Keratinocyte (primary cell): ENCODE results near the gene SLC2A9. TPM values are rescaled to one million over a fixed set of nuclear protein-coding genes. Genes with fewer than 3 reads are reported as not detected.

Experiments
- DNase-seq: peaks from one replicate; pipeline ENCODE4 v3.0.0-alpha.2; 2011; ENCODE audit warnings: low read depth, missing footprints, low spot score
- FAIRE-seq: peaks from 2 replicates; lab custom pipeline; 2011; peaks lifted over from hg19 to GRCh38; lab: Jason Lieb, UNC
- H2AFZ ChIP-seq: 2 replicates; pipeline ENCODE4 v1.6.0; 2012; ENCODE audit warnings: low read length, control low read depth, inconsistent platforms; ENCODE audit not compliant: control insufficient read depth
- H3K27ac ChIP-seq: 2 replicates; pipeline ENCODE4 v1.5.1; 2011; ENCODE audit warnings: low read length; ENCODE audit not compliant: control insufficient read depth, insufficient read depth
- H3K27me3 ChIP-seq: 3 replicates; pipeline ENCODE4 v1.6.0; 2011; ENCODE audit warnings: low read length; ENCODE audit not compliant: control insufficient read depth, insufficient read depth; ENCODE audit errors: extremely low read depth
- H3K36me3 ChIP-seq, 2 experiments: 2 replicates in 1 of 2; 3 replicates in 1 of 2; pipeline ENCODE4 v1.5.1; 2011; ENCODE audit warnings: low read length in 2 of 2, mild to moderate bottlenecking in 1 of 2; ENCODE audit not compliant: control insufficient read depth in 2 of 2, insufficient read depth in 2 of 2; ENCODE audit errors: extremely low read depth in 1 of 2
- H3K4me1 ChIP-seq: 3 replicates; pipeline ENCODE4 v1.5.1; 2011; ENCODE audit warnings: low read length; ENCODE audit not compliant: control insufficient read depth, insufficient read depth; ENCODE audit errors: extremely low read depth
- H3K4me2 ChIP-seq: 3 replicates; pipeline ENCODE4 v1.6.0; 2011; ENCODE audit warnings: low read depth, low read length; ENCODE audit not compliant: control insufficient read depth, insufficient read depth; ENCODE audit errors: extremely low read depth
- H3K4me3 ChIP-seq, 3 experiments: fragments of 200-600 bp in 1 of 3; sonication (generic) in 1 of 3; 2 replicates in 2 of 3; 3 replicates in 1 of 3; pipeline ENCODE4 v1.5.1; 2011 to 2016; ENCODE audit warnings: low read length in 3 of 3, mild to moderate bottlenecking in 3 of 3, control low read depth in 2 of 3, inconsistent platforms in 1 of 3, low read depth in 1 of 3, mixed read lengths in 1 of 3, mixed run types in 1 of 3, moderate library complexity in 1 of 3; ENCODE audit not compliant: control insufficient read depth in 2 of 3, insufficient read depth in 2 of 3; ENCODE audit errors: extremely low read depth in 1 of 3
- H3K79me2 ChIP-seq: 2 replicates; pipeline ENCODE4 v1.6.0; 2012; ENCODE audit warnings: low read length; ENCODE audit not compliant: control insufficient read depth, insufficient read depth
- H3K9ac ChIP-seq: 3 replicates; pipeline ENCODE4 v1.6.0; 2011; ENCODE audit warnings: low read length; ENCODE audit not compliant: control insufficient read depth, insufficient read depth; ENCODE audit errors: extremely low read depth
- H3K9me1 ChIP-seq: 3 replicates; pipeline ENCODE4 v1.6.0; 2011; ENCODE audit warnings: low read length; ENCODE audit not compliant: control insufficient read depth, insufficient read depth; ENCODE audit errors: extremely low read depth
- H3K9me3 ChIP-seq: 2 replicates; pipeline ENCODE4 v1.5.1; 2012; ENCODE audit warnings: low read depth, low read length; ENCODE audit not compliant: control insufficient read depth
- H4K20me1 ChIP-seq: 3 replicates; pipeline ENCODE4 v1.6.0; 2011; ENCODE audit warnings: low read length; ENCODE audit not compliant: control insufficient read depth, insufficient read depth; ENCODE audit errors: extremely low read depth
- EZH2 ChIP-seq: IDR thresholded peaks from one replicate; pipeline ENCODE4 v1.6.1; 2012; ENCODE audit warnings: inconsistent platforms, mild to moderate bottlenecking, low read length, moderate library complexity
- dilution Hi-C: fragments of 300-500 bp; cut with MboI; formaldehyde crosslinking; loops from one replicate; pipeline ENCODE4 v1.7.0; 2020; ENCODE audit warnings: low sequenced_read_pairs; ENCODE audit not compliant: extremely low pct_ligation_motif_present
- polyA plus RNA-seq, 5 experiments: library from polyadenylated mRNA; depleted of rRNA in 3 of 5; stranded (reverse) in 3 of 5; stranded (forward) in 1 of 5; unstranded in 1 of 5; fragments of >200 nt; gene quantifications; 1 replicate in 1 of 5; 2 replicates in 3 of 5; 3 replicates in 1 of 5; pipeline versions ENCODE4 v1.2.1 to v1.2.3, GENCODE V29; 2011 to 2012; ENCODE audit warnings: missing spikeins in 2 of 5, low read depth in 1 of 5, low replicate concordance in 1 of 5
- TF ChIP-seq, protein P1 (sequence below), 3 experiments: IDR thresholded peaks in 1 of 3; conservative IDR thresholded peaks in 1 of 3; optimal IDR thresholded peaks in 1 of 3; 2 replicates in 2 of 3; 3 replicates in 1 of 3; pipeline versions ENCODE3 to v1.5.1; 2011; ENCODE audit warnings: low read length in 3 of 3, mild to moderate bottlenecking in 3 of 3, moderate library complexity in 2 of 3, control low read depth in 1 of 3, inconsistent platforms in 1 of 3; ENCODE audit not compliant: insufficient read depth in 2 of 3; ENCODE audit errors: extremely low read depth in 1 of 3

SLC2A9 gene
- polyA plus RNA-seq, 1 donor (not counting 4 experiments of a cell fraction or from before 2014, with no cell fraction given), result 37.3 TPM

DNA sequence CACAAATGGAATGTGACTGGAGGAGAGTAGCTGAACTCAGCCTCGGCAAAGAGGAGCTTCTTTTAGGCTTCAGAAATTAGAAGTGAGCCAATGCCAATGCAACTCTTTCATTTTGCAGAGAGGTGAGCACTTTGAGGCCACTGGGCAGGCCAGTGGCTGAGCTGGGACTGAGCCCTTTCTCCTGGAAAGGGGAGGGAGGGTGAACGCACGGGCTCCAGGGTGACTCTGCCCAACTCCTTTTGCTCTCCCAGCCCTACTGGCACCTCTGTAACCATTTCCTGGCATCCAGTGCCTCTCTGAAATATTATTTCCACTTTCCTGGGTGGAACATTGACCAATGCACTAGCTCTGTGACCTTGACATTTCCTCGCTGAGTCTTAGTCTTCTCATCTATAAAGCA, 88.1 kb downstream of the SLC2A9 start:
- H4K20me1 ChIP-seq, result peaks cover 6% of the 10 kb centered on the region
- no peaks in the 10 kb centered on the region for H3K9me3 ChIP-seq
- H3K36me3 ChIP-seq, result peaks cover 19 to 22% of the 10 kb centered on the region in 2 experiments
- no peak overlapping the region for H3K4me3 ChIP-seq
- no peak overlapping the region for H3K4me2 ChIP-seq
- H3K27me3 ChIP-seq, result no peaks in the 10 kb centered on the region
- H3K27ac ChIP-seq, result no peak overlapping the region
- H3K9me1 ChIP-seq, result peaks cover 2% of the 10 kb centered on the region
- H3K9ac ChIP-seq, result no peak overlapping the region
- TF ChIP-seq, protein P1, sequence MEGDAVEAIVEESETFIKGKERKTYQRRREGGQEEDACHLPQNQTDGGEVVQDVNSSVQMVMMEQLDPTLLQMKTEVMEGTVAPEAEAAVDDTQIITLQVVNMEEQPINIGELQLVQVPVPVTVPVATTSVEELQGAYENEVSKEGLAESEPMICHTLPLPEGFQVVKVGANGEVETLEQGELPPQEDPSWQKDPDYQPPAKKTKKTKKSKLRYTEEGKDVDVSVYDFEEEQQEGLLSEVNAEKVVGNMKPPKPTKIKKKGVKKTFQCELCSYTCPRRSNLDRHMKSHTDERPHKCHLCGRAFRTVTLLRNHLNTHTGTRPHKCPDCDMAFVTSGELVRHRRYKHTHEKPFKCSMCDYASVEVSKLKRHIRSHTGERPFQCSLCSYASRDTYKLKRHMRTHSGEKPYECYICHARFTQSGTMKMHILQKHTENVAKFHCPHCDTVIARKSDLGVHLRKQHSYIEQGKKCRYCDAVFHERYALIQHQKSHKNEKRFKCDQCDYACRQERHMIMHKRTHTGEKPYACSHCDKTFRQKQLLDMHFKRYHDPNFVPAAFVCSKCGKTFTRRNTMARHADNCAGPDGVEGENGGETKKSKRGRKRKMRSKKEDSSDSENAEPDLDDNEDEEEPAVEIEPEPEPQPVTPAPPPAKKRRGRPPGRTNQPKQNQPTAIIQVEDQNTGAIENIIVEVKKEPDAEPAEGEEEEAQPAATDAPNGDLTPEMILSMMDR (optimal IDR thresholded peaks at IDR 0.05 in 1 of 3, IDR thresholded peaks at IDR 0.05 in 1 of 3, conservative IDR thresholded peaks at IDR 0.05 in 1 of 3; ENCODE audit: extremely low read depth in 1 of 3, insufficient read depth in 2 of 3, low read length in 3 of 3), result no peak
- TF ChIP-seq EZH2, result no peak
- H3K79me2 ChIP-seq, result no peaks in the 10 kb centered on the region
- FAIRE-seq, result no peak
- dilution Hi-C loops, result no loop called here
- H2AFZ ChIP-seq, result no peak overlapping the region
- no peaks in the 10 kb centered on the region for H3K4me1 ChIP-seq
- no peak for DNase-seq

DNA sequence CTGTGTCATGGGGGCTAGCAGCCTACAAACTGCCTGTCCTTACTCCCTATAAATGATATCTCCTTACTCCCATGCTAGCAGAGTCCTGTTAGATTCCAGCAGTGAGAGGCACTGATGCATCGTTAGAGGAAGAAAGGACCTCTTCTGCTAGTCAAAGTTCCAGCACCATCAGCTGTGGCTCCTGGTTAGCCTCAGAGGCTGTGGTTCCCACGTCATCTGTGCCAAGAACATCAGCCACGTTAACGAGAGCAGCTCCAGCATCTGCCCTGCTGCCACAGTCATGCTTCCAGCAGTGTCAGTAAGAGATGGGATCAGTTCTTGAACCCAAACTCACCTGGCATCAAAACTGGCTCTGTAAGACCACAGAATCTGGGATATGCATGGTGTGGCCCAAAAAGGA, 88.5 kb downstream of the SLC2A9 start:
- peaks cover 2% of the 10 kb centered on the region for H3K9me1 ChIP-seq
- H3K36me3 ChIP-seq, result peaks cover 19 to 22% of the 10 kb centered on the region in 2 experiments
- H3K27me3 ChIP-seq, result no peaks in the 10 kb centered on the region
- H3K79me2 ChIP-seq, result no peaks in the 10 kb centered on the region
- FAIRE-seq (no peak), DNase-seq (no peak)
- no peak overlapping the region for H3K4me2 ChIP-seq
- H3K4me3 ChIP-seq, result no peak overlapping the region
- H3K9me3 ChIP-seq, result no peaks in the 10 kb centered on the region
- dilution Hi-C loops, result no loop called here
- TF ChIP-seq, protein P1 (optimal IDR thresholded peaks at IDR 0.05 in 1 of 3, IDR thresholded peaks at IDR 0.05 in 1 of 3, conservative IDR thresholded peaks at IDR 0.05 in 1 of 3; ENCODE audit: extremely low read depth in 1 of 3, insufficient read depth in 2 of 3, low read length in 3 of 3), result no peak
- no peak for TF ChIP-seq EZH2
- H3K4me1 ChIP-seq, result no peaks in the 10 kb centered on the region
- no peak overlapping the region for H3K27ac ChIP-seq
- peaks cover 6% of the 10 kb centered on the region for H4K20me1 ChIP-seq
- no peak overlapping the region for H2AFZ ChIP-seq
- H3K9ac ChIP-seq, result no peak overlapping the region
